ENCODE data around the gene CCDC50. TPM values are rescaled to one million over a fixed set of nuclear protein-coding genes. Genes with fewer than 3 reads are reported as not detected.

CCDC50 gene
- total and polyA plus RNA-seq, 2 of the 8 experiments (the other 6 are each of a cell fraction or from before 2014, with no cell fraction given), result 7.3 to 19.2 TPM

- TF ChIP-seq CHD7 (IDR thresholded peaks at IDR 0.05; ENCODE audit: insufficient replicate concordance, low read length) (no peak), JUND (IDR thresholded peaks at IDR 0.05; ENCODE audit: low read length) (no peak), GABPA (IDR thresholded peaks at IDR 0.05; ENCODE audit: borderline replicate concordance, insufficient read depth, low read length) (no peak), MAX (IDR thresholded peaks at IDR 0.05) (no peak), TBP (IDR thresholded peaks at IDR 0.05; ENCODE audit: low read depth, low read length) (no peak), JUN (IDR thresholded peaks at IDR 0.05; ENCODE audit: low read depth, low read length) (no peak), RAD21 (IDR thresholded peaks at IDR 0.05 in 1 of 2, conservative IDR thresholded peaks at IDR 0.05 in 1 of 2; ENCODE audit: low read depth in 2 of 2, low read length in 2 of 2) (no peak), MAFK (IDR thresholded peaks at IDR 0.05; ENCODE audit: low read depth, low read length) (no peak), CHD1 (IDR thresholded peaks at IDR 0.05; ENCODE audit: low read depth, low read length) (no peak), YY1 (IDR thresholded peaks at IDR 0.05; ENCODE audit: low read depth, low read length) (no peak)
These were observed 64.0 kb downstream of the CCDC50 start (continued) for GRCh38 chr3:191393146-191393545.

All from H1 (cell line).